T-helper 1 cell (primary cell): ENCODE measurements around the gene RRAS2.
"Not testable (repeated sequence)": the region's sequence is repeated elsewhere in the genome, so short reads cannot be mapped to it uniquely, and the experiment has no call there.

ENCODE experiments used
- DNase-seq, 5 donors: peaks; one replicate each; pipeline ENCODE4 v3.0.0-alpha.2; 2012 to 2020
- total RNA-seq, 4 donors: gene quantifications; one replicate each; lab custom pipeline; 2026; lab: John Stamatoyannopoulos, UW

Gene RRAS2
- total RNA-seq, result 12.3 to 21.9 (median 14.3) reads per million in 4 donors

DNA sequence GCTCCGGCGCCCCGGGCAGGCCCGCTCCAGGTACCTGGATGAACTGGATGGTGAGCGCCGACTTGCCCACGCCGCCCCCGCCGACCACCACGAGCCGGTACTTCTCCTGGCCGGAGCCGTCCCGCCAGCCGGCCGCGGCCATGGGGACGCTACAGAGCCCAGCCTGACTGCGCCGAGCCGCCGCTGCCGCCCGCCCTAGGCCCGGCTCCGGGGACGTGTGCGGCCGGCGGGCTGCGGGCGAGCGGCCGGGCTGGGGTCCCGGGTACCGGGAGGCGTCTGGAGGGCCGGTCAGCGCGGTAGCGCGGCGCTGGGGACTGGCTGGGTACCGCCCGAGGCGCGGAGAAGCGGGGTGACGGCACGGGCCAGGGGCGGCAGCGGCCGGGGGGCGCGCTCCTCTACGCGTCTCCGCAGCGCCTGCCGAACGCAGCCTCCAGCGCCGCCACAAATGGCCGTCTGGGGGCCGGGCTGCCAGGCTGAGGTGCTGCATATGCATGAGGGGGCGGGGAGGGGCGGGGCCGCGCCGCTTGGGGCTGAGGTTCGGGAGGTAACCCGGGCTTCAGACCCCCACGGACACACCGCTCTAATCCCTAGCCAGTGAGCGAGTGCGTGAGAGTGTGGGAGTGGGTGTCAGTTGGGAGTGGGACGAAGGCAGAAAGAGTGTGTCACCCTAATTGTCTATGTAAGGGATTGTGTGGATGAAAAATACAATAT is at the start of gene RRAS2:
Gene RRAS2, minus strand, starts transcription at position 455 of the 711 bp plus-strand sequence. Its CDS starts 313 bp downstream, at position 142.
- DNase-seq, result peak; percentile 59 to 86 (median 65)

DNA sequence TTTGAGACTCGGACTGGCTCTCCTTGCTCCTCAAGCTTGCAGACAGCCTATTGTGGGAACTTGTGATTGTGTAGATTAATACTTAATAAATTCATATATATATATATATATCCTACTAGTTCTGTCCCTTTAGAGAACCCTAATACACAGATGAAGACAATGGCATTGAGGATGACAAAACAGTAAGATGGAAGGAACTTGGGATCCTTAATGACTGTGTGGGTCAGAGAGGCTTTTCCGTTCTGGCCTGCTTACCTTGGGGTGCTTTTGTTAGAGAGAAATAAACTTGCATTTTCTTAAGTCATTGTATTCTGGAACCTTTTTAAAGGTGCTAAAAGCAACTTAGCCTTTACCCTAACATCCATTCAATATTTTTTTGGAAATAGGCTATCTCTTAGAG is 49.6 kb upstream of the RRAS2 start:
- DNase-seq, result no peak

DNA sequence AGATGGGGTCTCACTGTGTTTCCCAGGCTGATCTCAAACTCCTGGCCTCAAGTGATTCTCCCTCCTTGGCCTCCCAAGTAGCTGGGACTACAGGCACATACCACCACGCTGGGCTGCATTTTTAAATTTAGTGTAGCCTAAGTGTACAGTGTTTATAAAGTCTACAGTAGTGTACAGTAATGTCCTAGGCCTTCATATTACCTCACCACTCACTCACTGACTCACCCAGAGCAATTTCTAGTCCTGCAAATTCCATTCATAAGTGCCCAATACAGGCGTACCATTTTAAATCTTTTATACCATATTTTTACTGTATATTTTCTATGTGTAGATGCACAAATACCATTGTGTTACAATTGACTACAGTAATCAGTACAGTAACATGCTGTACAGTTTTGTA is 47.1 kb upstream of the RRAS2 start:
- DNase-seq, result not testable (repeated sequence)

DNA sequence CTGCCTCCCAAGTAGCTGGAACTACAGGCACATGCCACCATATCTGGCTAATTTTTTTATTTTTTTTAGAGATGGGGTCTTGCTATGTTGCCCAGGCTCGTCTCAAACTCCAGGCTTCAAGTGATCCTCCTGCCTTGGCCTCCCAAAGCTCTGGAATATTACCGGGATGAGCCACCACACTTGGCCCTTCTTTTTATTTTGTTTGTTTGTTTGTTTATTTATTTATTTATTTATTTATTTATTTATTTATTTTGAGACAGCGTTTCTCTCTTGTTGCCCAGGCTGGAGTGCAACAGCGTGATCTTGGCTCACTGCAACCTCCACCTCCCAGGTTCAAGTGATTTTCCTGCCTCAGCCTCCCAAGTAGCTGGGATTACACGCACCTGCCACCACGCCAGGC is 44.5 kb upstream of the RRAS2 start:
- not testable (repeated sequence) for DNase-seq

DNA sequence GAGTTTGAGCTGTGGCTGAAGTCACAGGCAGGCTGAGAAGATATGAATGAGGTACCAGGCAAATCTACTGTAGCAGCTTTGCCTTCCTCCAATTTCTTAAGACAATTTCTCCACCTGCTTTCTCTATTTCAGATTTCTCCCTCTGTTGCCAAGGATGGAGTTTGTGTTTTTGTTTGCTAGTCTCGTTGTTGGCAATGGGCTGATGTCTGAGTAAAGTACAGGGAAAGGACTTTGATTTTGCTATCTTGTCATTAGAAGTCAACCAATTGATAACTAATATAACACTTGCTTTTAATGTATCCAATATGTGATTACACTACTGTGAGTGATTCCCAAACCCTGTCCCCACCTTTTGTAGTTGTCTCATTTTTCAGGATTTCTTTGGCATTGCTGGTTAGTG is 40.1 kb upstream of the RRAS2 start:
- no peak for DNase-seq

DNA sequence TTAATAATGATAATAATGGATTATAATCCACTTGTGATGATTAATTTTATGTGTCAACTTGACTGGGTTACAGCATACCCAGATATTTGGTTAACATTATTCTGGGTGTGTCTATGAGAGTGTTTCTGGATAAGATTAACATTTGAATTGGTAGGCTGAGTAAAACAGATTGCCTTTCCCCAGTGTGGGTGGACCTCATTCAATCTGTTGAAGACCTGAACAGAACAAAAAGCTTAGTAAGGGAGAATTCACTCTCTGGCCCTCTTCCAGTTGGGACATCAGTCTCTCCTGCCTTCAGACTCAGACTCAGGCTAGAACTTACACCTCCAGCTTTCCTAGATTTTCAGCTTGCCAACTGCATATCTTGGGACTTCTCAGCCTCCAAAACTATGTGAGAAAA is 37.3 kb upstream of the RRAS2 start:
- no peak for DNase-seq

DNA sequence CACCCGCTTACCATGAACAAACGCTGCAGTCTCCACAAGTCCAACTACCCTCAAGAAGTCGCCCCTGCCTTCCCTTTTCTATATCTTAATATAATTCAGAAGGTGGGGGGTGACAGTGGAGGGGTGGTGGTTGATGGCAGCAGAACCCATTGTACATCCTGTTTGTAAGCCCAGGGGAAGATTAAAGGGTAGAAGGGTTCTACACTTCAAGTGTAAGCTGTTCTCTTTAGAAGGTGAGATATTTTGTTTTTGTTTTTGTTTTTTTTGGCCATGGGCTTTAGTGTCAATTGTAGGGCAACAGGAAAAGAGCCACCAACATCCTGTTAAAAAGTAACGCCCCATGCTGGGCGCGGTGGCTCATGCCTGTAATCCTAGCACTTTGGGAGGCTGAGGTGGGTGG is 34.9 kb upstream of the RRAS2 start:
- DNase-seq, result no peak

DNA sequence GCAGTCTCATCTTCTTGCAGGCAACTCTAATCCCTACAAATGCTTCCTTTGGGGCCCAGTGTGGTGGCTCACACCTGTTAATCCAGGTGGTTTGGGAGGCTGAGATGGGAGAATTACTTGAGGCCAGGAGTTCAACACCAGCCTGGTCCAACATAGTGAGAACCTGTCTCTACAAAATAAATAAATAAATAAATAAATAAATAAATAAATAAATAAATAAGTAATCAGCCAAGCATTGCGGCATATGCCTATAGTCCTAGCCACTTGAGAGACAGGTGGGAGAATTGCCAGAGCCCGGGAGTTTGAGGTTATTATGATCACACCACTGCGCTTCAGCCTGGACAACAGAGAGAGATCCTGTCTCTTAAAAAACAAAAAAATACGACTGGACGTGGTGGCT is 34.1 kb upstream of the RRAS2 start:
- DNase-seq, result no peak

DNA sequence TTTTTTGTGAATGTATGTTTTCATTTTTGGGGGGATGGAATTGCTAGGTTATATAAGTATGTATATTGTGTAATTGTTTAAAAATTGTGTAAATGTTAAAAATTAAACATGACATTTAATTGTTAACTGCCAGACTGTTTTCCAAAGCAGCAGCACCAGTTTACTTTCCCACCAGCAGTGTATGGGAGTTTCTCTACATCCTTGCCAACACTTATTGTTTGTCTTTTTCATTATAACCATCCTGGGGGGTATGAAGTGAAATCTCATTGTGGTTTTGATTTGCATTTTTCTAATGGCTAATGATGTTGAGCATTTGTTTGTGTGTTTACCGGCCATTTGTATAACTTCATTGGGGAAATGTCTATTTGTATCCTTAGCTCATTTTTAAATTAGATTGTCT is 31.7 kb upstream of the RRAS2 start:
- no peak for DNase-seq

DNA sequence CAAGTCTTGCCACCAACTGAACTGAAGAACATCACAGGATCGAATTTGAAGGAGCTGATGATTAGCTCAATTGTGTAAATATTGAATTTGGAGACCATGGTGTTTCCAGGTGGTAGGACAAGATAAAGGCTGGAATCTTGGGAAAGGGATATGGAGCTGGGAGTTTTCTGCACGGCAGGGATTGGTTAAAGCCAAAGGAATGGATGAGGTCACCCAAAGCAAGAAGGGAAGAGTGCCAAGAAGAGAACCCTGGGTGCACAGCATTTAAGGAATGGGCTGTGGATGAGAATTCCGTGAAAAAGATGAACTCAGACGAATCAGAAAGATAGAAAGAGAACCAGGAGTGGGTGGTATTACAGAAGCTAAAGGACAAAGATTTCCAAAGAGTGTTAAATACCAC is 29.4 kb upstream of the RRAS2 start:
- no peak for DNase-seq

DNA sequence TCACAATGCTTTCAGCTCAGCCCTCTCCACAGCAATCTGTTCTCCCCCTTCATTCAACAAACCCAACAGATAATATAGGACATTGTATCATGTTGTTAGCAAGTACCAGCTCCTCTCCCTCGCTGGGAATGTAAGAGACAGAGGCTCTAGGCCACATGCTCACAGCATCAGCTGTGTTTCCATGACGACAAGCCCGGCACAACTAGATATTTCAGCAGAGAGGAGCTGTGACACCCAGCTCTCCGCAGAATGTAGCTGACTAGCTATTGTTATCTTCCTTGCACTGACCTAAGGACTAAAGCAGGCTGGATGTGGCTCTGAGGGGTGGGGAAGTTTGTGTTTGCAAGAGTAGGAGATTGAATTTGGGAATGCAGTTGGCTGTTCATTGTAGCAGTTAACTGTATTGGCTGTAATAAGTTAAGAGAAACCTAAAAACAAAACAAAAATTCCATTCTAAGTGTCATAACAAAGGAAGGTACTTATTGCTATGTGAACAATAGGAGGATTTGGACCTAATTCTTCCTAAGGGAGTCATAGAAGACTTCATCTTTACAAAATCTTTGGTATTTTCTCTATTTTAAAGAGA is 28.0 kb upstream of the RRAS2 start:
- no peak for DNase-seq

DNA sequence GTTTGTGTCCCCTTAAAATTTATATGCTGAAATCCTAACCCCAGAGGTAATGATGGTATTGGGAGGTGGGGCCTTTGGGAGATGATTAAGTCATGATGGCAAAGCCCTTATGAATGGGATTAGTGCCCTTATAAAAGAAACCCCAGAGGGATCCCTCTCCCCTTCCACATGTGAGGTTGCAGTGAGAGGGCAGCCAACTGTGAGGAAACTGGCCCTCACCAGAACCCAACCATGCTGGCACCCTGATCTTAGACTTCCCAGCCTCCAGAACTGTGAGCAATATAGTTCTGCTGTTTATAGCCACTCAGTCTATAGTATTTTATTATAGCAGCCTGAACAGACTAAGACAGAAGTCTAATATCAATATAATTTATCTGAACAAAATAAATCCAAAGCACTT is 27.1 kb upstream of the RRAS2 start:
- no peak for DNase-seq

DNA sequence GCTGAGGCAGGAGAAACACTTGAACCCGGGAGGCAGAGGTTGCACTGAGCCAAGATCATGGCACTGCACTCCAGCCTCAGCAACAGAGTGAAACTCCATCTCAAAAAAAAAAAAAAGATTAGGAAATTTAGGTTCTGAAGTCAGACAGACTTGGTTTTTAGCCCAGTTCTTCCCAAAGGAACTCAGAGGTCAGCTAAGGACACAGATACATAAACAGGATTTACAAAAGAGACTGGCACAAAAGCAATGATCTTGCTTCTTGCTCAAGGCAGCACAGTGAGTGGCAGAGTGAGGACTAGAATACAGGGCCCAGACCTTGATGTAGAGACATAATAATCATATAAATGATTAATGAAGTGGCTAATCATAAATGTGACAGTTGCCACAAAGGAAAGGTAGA is 25.4 kb upstream of the RRAS2 start:
- DNase-seq, result no peak

DNA sequence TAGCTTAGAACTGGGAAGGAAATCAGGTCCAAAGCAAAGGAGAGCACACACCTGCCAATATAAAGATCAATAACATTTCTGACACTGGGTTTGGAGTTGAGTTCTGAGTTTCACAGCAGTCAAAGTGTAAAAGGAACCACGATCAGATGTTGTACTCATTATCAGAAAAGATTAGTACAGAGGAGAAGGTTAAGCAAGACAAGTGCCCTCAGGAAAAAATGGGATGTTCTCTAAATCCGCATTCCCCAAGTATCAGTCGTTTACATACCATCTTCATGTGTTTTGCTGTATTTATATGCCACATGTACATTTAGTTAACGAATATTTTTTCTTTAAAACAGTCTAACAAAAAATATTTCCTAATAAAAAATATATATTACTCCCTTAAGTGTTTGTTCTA is 23.0 kb upstream of the RRAS2 start:
- DNase-seq, result no peak

DNA sequence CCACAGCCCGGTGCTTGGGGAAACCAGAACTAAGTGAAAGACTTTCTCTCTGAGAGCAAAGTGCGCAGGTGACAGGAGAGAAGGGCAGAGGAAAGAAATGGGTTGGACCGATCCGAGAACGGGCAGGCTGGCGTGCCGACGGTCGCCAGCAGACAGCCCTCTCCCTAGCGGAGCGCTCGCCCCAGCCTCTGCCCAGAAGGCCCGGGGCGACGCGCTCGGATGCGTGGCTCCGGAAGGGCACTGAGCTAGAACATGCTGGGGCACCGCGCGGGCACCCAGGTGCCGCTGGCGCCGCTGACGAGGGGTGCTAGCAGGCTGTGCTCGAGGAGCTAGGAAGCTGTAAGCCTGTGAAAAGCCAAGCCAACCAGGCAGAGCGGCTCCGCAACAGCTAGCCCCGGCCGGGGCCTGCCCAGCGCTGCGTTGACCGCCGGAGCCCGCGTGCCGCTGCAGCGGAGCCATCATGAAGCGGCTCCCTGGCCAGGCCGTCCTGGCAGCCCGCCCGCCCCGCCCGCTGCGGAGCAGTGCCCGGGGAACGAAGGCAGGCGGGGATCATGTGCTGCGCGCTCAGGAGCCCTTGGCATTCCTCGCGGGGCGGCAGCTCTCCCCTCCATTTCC is 22.1 kb upstream of the RRAS2 start:
- peak in 4 of 5 donors; percentile 12 to 71 (median 14) for DNase-seq

DNA sequence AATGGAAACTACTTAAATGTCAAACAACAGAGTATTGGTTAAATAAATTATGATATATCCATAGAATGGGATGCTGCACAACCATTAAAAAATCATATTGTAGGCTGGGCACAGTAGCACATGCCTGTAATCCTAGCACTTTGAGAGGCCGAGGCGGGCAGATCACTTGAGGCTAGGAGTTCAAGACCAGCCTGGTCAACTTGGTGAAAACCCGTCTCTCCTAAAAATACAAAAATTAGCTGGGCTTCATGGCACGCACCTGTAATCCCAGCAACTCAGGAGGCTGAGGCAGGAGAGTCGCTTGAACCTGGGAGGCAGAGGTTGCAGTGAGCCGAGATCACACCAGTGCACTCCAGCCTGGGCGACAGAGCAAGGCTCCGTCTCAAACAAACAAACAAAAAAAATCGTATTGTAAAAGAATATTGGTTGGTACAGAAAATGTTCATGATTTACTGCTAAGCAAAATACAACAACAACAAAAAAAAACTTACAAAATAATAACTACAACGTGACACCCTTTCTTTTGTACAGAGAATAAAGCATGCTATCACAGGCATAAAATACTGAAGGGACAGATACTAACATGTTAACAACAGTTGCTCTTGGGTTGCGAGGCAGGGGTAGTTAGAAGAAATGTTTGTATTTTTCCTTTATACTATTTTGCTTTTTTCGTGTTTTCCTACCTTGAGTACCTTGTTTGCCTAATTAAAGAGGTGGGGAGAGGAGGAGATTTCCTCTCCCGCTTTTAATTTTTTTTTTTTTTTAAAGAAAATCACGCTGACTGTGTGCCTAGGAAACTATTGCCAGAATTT is 21.3 kb upstream of the RRAS2 start:
- no peak for DNase-seq

DNA sequence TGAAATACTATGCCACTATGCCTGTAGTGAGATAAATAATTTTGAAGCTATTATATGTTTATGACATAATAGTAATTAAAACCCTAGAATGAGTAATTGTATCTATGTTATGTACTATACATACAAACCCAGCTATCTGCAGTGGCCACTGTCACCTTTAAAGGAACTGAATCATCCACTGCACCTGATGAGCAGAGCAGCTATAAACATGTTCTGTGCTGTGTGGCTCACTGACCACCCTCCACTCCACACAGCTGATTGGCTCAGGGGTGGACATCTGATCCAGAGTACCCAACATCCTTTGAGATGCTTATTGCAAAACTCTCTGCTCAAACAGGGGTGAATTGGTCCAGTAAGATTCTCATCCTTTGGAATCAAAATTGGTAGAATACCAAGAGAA is 19.2 kb upstream of the RRAS2 start:
- no peak for DNase-seq

DNA sequence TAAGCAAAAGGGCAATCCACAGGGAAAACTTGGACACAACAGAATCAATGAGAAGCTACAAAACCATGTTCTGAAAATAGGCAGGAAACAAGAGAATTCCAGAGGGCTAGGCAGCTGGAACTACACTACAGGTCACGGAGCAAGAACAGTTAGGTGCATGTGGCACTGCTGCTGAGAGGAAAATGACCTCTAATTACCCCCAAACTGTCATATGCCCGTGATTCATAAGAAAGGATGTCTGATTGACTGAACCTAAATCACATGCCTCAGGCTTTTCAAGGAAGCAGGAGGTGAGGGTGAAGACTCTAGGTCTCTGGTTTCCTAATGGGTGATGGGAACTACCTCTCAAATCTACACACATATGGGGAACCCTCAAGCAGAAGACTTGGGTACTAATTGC is 17.9 kb upstream of the RRAS2 start:
- peak in 1 of 5 donors; percentile 36 for DNase-seq

DNA sequence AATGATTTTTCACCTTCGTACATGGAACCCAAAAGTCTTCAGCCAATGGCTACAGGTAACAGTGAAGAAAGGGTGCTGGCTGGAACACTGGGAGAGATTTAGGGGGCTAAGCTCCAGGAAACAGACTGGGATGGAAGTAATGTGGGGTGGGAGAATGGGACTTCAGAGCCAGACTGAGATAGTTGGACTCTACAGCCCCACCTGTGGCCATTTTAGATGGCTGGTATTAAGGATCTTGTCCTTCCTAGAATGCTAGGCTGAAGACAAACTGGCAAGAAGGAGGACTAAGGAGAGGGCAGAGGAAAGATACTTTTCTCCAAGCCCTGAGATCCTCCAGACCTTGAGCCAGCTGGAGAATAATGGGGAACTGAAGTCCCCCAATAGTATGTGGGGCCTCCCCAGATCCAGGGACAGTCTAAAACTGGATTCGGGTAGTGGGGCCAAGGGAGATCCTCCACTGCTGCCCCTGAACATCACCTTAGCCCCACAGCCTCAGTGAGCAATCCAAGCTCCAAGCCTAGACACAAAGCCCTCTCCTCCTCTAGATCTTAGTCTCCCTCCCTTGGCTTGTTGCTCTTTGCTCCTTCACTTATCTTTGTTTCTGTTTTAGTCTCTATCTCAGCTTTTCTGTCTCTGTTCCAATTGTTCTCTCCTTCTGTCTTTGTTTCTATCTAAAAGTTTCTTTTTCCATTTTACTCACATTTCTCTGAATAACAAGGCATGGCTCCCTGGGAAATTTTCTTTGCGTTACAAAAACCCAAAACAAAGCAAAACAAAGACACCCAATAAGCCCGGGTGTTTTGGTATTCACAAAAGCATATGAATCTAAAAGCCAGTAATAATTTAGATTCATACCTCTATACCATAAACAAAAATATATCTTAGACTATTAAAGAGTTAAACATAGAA is 16.2 kb upstream of the RRAS2 start:
- DNase-seq, result peak in 1 of 5 donors; percentile 53

DNA sequence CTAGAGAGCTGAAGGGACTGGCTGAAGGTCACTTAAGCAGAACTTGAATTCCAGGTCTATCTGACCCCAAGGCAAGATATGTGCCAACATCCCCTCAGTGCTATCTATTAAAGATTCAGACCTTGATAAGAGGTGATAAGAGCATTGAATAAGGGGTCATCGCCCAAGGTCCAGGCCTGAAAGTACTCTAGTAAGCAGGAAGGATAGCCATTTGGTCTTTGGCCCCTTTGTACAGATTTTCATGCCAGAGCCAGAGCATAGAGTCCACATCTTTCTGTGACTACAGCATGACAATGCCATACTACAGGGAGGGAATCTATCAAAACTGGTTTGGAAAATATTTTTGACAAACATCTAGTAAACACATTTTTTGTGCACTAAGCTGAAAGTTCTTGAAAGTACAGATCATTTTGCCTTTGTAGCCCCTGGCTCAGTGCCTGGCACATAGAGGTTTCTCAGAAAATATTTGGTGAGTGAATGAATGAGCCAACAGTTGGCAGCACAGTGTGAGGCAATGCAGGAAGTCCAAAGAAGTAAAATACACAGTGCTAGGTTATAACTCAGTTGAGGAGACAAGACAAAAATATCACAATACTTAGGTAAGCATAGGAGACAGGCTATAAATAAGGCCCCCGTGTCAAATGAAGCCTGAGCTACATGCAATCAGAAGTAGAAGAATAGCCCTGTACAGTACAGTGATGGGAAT is 15.1 kb upstream of the RRAS2 start:
- peak in 1 of 5 donors; percentile 56 for DNase-seq

DNA sequence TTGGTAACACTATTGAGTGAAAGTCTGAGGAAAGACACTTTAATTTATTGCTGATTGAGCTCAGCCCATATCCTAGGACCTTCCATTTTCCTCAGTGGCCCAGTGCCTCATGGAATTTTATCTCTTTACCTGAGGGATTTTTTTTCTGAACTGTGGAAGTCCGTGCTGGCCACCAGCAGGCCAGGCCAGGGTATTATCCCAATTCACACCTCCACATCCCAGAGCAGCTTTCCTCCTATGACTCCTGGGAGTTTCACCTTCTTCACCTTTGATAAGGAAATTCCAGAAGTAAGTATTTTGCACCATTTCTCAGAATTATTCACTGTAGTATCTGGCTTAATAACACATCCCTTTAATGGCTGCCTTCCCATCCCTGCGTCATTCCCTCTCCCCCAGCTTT is 13.0 kb upstream of the RRAS2 start:
- DNase-seq, result no peak

DNA sequence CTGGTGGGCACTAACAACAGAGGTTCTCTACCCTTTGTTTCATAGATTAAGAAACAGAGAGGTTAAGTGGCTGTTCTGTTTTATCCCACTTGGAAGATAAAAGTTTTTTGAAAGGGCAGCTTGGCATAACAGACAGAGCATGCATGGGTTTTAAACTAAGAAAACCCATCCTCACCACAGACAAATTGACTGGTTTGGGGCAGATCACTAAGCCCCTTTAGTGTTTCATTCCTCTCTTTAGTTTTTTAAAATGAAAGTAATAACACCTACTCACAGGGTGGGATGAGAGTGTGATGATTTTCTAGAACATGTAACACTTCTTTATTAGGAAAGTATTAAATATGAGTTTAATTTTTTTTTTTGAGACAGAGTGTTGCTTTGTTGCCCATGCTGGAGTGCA is 12.3 kb upstream of the RRAS2 start:
- no peak for DNase-seq
